Left lobe of liver (tissue), 2 donors: ENCODE measurements around the gene TRPV2. TPM values are rescaled to one million over a fixed set of nuclear protein-coding genes. Genes with fewer than 3 reads are reported as not detected.
A peak's percentile ranks its signal among the peaks of the same experiment; 100 is the strongest.
"Not testable (repeated sequence)": the region's sequence is repeated elsewhere in the genome, so short reads cannot be mapped to it uniquely, and the experiment has no call there.

ENCODE experiments used
- ATAC-seq: fragments of 200-7000 bp; cut with Tn5 transposase; one replicate; pipeline ENCODE4 v1.9.1; 2020; ENCODE audit warnings: mild to moderate bottlenecking, moderate library complexity
- DNase-seq: peaks from one replicate; pipeline ENCODE4 v3.0.0-alpha.2; 2020; ENCODE audit warnings: low spot score
- total RNA-seq: library from RNA; stranded (reverse); gene quantifications from one replicate; pipeline ENCODE4 v1.2.1, GENCODE V29; 2021
- donor health status: DM: no; HTN: no; CAD: no; lungs with moderate emphysema.
- donor health status: DM: no; HTN: yes; CAD: no.

TRPV2 gene
- 3.1 TPM for total RNA-seq

GRCh38 chr17:16415031-16415924 lies at the start of gene TRPV2:
TRPV2 (plus strand) TSS chr17:16415571; CDS start chr17:16417669, 2,098 bp downstream.
- DNase-seq (peak; percentile 61), ATAC-seq (peak; percentile 89)

DNA sequence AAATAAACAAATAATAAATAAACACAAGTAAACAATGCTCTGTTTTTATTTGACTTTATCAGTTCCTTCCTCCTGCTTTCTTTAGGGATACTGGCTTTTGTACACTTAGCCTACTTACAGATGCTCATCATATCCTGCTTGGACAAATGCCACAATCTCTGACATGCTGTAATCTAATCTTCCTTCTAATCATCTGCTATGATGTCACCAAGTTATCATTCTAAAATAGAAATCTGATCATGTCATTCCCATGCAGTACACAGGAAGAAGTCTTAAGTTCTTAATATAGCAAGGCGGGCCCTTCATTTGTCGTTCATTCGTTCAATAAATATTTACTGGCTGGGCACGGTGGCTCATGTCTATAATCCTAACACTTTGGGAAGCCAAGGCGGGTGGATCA lies 43.6 kb upstream of the TRPV2 start:
- ATAC-seq (no peak), DNase-seq (no peak)

- DNase-seq, result no peak
- ATAC-seq, result peak; percentile 49
Observed at GRCh38 chr17:16374146-16374938, 41.0 kb upstream of the TRPV2 start.

DNA sequence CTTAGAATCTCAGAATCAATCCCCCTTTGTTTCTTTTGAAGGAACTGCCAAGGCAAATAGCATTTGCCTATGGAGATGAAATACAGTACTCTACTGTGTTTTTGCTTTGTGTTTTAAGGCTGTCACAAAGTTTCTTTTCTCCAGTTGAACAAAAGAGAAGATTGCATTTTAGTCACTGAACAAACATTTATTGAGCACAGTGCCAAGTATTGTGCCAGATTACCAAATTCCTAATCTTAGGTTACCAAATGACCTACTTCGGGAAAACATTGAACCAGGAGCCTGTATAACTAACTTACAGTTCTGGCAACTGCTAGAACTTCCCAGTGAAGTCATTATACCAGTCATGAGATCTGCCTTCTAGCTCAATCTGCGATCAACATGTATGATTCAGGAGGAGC lies 37.4 kb upstream of the TRPV2 start:
- ATAC-seq (peak; percentile 41), DNase-seq (no peak)

DNA sequence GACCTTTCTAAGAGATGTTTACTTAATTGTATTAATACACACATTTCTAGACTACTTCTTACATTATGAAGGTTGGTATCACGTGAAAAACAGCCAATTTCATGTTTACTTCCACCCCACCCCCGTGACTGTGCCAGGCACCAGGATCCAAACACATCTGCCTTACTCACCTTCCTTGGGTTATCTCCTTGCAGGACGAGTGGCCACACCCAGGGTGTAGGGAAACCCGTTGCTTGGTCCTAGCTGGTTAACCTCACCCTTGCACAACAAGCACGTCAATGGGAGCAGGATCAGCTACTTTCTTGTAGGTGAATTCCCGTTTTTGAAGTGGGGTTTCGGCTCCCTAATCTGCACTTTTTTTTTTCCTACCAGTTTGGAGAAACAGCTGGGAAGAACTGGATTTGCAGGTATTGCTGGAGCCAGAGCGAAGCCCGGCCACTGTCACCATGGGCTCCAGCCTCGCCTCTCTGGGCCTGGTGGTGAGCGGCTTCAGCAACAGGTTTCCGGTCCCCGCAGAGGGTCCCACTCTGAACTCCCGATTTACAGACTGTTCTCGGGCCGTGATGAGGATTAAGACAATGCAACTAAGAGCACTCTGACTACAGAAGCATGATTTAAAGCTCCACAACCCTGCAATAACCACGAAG lies 36.6 kb upstream of the TRPV2 start:
- no peak for DNase-seq
- no peak for ATAC-seq

GRCh38 chr17:16379654-16380053 lies 35.7 kb upstream of the TRPV2 start:
- DNase-seq (no peak), ATAC-seq (no peak)

GRCh38 chr17:16380640-16381495 lies 34.5 kb upstream of the TRPV2 start, which contains the start of gene UBB:
UBB (plus strand) TSS chr17:16381091; CDS start chr17:16381908, 817 bp downstream.
- DNase-seq (peak; percentile 97), ATAC-seq (peak; percentile 87)

- DNase-seq (no peak), ATAC-seq (no peak)
Observed at GRCh38 chr17:16381496-16381820, 33.9 kb upstream of the TRPV2 start.

DNA sequence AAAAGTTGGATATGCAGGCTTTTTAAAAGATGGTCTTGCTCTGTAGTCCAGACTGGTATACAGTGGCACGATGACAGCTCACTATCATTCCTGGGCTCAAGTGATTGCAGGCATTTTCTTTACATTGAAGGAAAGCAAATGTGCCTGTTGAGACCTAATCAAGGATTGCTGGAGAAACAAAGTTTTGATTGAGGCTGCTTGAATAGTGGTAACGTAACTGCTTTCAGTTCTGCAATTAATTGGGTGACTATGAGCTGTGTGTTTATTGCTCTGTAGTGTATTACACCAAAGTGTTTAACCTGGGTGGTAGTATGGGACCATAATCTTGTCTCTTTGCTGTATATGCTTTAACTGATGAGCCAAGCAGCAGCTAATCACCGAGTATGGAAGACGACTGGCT lies 32.2 kb upstream of the TRPV2 start:
- ATAC-seq, result no peak
- no peak for DNase-seq

DNA sequence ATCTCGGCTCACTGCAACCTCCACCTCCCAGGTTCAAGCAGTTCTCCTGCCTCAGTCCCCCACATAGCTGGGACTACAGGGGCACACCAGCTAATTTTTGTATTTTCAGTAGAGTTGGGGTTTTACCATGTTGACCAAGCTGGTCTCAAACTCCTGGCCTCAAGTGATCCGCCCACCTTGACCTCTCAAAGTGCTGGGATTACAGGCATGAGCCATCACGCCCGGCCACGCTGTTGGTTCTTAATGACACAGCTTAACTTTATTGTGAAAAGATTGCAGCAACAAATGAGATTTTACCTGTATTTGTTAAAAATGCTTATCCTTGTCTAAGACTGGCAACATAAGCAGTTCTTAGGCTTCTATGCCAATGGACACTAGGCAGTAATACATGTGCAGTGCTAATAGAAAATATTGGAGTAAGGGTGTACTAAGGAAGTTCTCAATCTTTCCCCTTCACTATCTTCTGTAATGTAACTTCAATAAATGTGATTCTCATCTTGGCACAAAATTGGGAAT lies 31.5 kb upstream of the TRPV2 start:
- DNase-seq (no peak), ATAC-seq (no peak)

DNA sequence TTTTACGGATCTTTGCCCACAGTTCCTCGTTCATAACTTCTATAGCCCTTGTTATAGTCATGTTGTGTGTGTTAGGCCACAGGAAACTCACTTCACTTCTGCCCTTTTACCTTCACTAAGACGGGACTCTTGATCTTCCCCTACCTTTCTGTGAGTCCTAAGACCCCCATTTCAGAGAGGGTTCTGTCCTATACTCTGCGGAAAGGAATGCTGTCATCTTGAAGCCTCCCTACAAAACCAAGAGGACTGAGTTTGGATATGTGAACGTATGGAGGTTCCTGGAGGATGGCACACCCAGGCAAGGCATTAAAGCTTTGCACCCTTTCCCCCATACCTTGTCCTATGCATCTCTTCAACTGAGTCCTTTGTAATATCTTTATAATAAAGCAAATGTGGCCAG lies 30.8 kb upstream of the TRPV2 start:
- ATAC-seq, result no peak
- no peak for DNase-seq

DNA sequence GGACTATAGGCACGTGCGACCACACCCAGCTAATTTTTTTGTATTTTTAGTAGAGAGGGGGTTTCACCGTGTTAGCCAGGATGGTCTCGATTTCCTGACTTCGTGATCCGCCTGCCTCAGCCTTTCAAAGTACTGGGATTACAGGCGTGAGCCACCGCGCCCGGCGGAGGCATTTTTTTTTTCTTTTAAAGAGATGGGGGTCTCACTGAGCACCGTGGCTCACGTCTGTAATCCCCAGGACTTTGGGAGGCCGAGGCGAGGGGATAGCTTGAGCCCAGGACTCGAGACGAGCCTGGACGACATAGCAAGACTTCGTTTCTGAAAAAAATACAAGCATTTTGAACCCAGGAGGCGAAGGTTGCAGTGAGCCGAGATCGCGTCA lies 29.3 kb upstream of the TRPV2 start:
- ATAC-seq, DNase-seq: not testable (repeated sequence)

DNA sequence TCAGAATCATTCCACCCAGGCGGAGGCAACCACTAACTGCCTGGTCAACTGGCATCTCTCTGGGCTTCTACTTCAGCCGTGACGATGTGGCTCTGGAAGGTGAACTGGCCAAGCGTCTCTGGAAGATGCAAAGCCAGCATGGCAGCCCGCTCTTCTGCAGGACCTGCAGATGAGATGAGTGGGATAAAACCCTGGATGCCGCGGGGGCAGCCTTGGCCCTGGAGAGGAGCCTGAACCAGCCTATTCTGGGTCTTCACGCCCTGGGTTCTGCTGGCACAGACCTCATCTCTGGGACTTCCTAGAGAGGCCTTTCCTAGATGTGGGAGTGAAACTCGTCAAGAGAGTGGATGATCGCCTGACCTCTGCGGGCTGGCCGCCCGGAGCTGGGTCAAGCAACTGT lies 23.9 kb upstream of the TRPV2 start:
- ATAC-seq (no peak), DNase-seq (no peak)

- not testable (repeated sequence) for DNase-seq, ATAC-seq
Observed at GRCh38 chr17:16392491-16392890, 22.9 kb upstream of the TRPV2 start.

DNA sequence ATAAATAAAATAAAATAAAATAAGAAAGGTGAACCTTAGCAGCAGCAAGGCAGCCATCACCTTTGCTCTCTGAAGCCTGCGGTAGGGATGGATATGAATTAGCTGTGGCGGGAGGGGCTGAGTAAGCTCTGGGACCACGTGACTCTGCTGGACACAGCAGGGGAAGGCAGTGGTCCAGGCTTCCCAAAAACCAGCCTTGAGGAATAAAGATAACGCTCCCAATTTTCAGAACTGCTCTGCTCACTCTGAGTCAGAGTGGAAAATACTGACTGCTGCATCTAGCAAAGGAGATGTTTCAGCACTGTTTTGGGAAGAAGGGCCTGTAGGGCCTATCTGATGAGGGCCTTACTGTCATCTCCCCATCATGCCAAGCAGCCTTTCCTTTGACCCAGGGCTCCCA lies 19.5 kb upstream of the TRPV2 start:
- not testable (repeated sequence) for ATAC-seq, DNase-seq

DNA sequence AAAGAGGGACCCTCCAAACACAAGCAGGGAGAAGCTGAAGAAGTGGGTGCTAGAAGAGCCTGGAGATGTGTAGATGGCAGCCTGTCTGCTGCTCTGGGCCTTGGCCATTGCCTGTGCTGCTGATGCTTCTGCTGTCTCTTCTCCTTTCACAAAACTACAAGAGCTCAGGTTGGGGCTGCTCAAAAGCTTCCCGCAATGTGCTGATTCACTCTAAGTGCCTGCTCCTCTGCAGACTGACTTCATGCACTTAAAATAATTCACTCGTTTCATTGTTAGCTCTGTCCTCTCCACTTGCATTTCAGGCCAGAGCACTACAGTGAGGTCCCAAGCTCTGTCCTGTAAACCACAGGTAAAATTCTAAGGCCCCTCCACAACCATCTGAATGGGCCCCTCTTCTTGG lies 18.7 kb upstream of the TRPV2 start:
- not testable (repeated sequence) for ATAC-seq, DNase-seq

- DNase-seq (no peak), ATAC-seq (peak; percentile 87)
Observed at GRCh38 chr17:16398270-16399267, 16.8 kb upstream of the TRPV2 start.

- ATAC-seq, result not testable (repeated sequence)
Observed at GRCh38 chr17:16403847-16404246, 11.5 kb upstream of the TRPV2 start.

More at GRCh38 chr17:16403847-16404246, 11.5 kb upstream of the TRPV2 start:
- not testable (repeated sequence) for DNase-seq
